ENCODE data around the gene TRIAP1. TPM values are rescaled to one million over a fixed set of nuclear protein-coding genes. Genes with fewer than 3 reads are reported as not detected.

TRIAP1 gene
- total RNA-seq, 6 donors from 2014 or later, result 5.2 to 21.1 (median 18.7) TPM; not detected in 1

GRCh38 chr12:120468821-120469449 is 22.8 kb upstream of the TRIAP1 start:
- peak; percentile 34 to 90 for DNase-seq
- no peak for TF ChIP-seq POLR2AphosphoS5 (IDR thresholded peaks at IDR 0.05)
- no peak for TF ChIP-seq EP300 (IDR thresholded peaks at IDR 0.05)
- TF ChIP-seq POLR2A (IDR thresholded peaks at IDR 0.05), result no peak
- no peak for TF ChIP-seq CTCF (IDR thresholded peaks at IDR 0.05)
- Histone ChIP-seq H3K4me1 (peaks cover 24 to 38% (median 30%) of the 10 kb centered on the region in 4 donors), H3K9me3 (no peaks in the 10 kb centered on the region), H3K36me3 (peaks cover 10 to 36% (median 22%) of the 10 kb centered on the region in 4 donors), H3K27ac (peak overlapping the region; percentile 93 to 98 (median 95)), H3K27me3 (no peaks in the 10 kb centered on the region), H3K4me3 (peak overlapping the region; percentile 64 to 93 (median 88))
- WGBS, 2 donors, result 0 to 1% methylated on average over 21 to 28 of the region's 57 CpGs
- peak; percentile 21 to 56 for ATAC-seq (ENCODE audit: low FRiP score in 2 of 2)

- H3K9me3 ChIP-seq, result no peaks in the 10 kb centered on the region
These were observed 22.2 kb upstream of the TRIAP1 start for GRCh38 chr12:120468325-120468820.

GRCh38 chr12:120467439-120467838 is 21.3 kb upstream of the TRIAP1 start:
- H3K9me3 ChIP-seq, result no peaks in the 10 kb centered on the region
- H3K27me3 ChIP-seq, result no peaks in the 10 kb centered on the region
- TF ChIP-seq POLR2AphosphoS5 (IDR thresholded peaks at IDR 0.05), result no peak
- TF ChIP-seq EP300 (IDR thresholded peaks at IDR 0.05), result no peak
- ATAC-seq (ENCODE audit: low FRiP score in 2 of 2) (no peak), DNase-seq (no peak)
- peaks cover 24 to 38% (median 30%) of the 10 kb centered on the region in 4 donors for H3K4me1 ChIP-seq
- H3K4me3 ChIP-seq, result no peak overlapping the region
- no peak overlapping the region for H3K27ac ChIP-seq
- H3K36me3 ChIP-seq, result peaks cover 17 to 51% (median 37%) of the 10 kb centered on the region in 4 donors
- 93 to 96% methylated on average over 6 of the region's 6 CpGs for WGBS, 2 donors

More at GRCh38 chr12:120468325-120468820, 22.2 kb upstream of the TRIAP1 start:
- Histone ChIP-seq H3K27ac (peak overlapping the region; percentile 93 to 98 (median 95)), H3K27me3 (no peaks in the 10 kb centered on the region), H3K4me1 (peaks cover 24 to 38% (median 30%) of the 10 kb centered on the region in 4 donors), H3K36me3 (peaks cover 10 to 42% (median 28%) of the 10 kb centered on the region in 4 donors), H3K4me3 (peak overlapping the region; percentile 64 to 93 (median 88))
- DNase-seq (peak in 1 of 2 donors; percentile 69), ATAC-seq (ENCODE audit: low FRiP score in 2 of 2) (peak; percentile 48 to 58)
- 1% methylated on average over 19 to 23 of the region's 23 CpGs for WGBS, 2 donors
- TF ChIP-seq POLR2A (IDR thresholded peaks at IDR 0.05) (peak in 3 of 4 donors; percentile 9 to 31 (median 21)), CTCF (IDR thresholded peaks at IDR 0.05) (no peak)

GRCh38 chr12:120466560-120467315 is 20.6 kb upstream of the TRIAP1 start:
- Histone ChIP-seq H3K36me3 (peaks cover 24 to 58% (median 44%) of the 10 kb centered on the region in 4 donors), H3K4me3 (no peak overlapping the region), H3K27ac (no peak overlapping the region), H3K4me1 (peaks cover 24 to 38% (median 30%) of the 10 kb centered on the region in 4 donors), H3K9me3 (no peaks in the 10 kb centered on the region), H3K27me3 (no peaks in the 10 kb centered on the region)
- no peak for TF ChIP-seq POLR2AphosphoS5 (IDR thresholded peaks at IDR 0.05)
- peak in 2 of 6 experiments; percentile 32 to 48 for TF ChIP-seq CTCF (IDR thresholded peaks at IDR 0.05)
- no peak for TF ChIP-seq EP300 (IDR thresholded peaks at IDR 0.05)
- ATAC-seq (ENCODE audit: low FRiP score in 2 of 2) (no peak), DNase-seq (peak in 1 of 2 donors; percentile 28)
- WGBS, 2 donors, result 68 to 69% methylated on average over 8 of the region's 8 CpGs

- no peak for TF ChIP-seq POLR2AphosphoS5 (IDR thresholded peaks at IDR 0.05)
- no peak for TF ChIP-seq CTCF (IDR thresholded peaks at IDR 0.05)
- peaks cover 24 to 37% (median 29%) of the 10 kb centered on the region in 4 donors for H3K4me1 ChIP-seq
- H3K27ac ChIP-seq, result no peak overlapping the region
- ATAC-seq (ENCODE audit: low FRiP score in 2 of 2), result no peak
- H3K36me3 ChIP-seq, result peaks cover 24 to 68% (median 52%) of the 10 kb centered on the region in 4 donors
- DNase-seq, result no peak
- no peak overlapping the region for H3K4me3 ChIP-seq
- 47 to 52% methylated on average over 5 of the region's 5 CpGs for WGBS, 2 donors
- no peaks in the 10 kb centered on the region for H3K27me3 ChIP-seq
- H3K9me3 ChIP-seq, result no peaks in the 10 kb centered on the region
These were observed 19.6 kb upstream of the TRIAP1 start for GRCh38 chr12:120465756-120466155.
